ENCODE data around the gene RBCK1.
"Not testable (repeated sequence)": the region's sequence is repeated elsewhere in the genome, so short reads cannot be mapped to it uniquely, and the experiment has no call there.

Gene RBCK1

GRCh38 chr20:440148-440547 is 32.0 kb downstream of the RBCK1 start:
- no peak for DNase-seq

- no peak for DNase-seq
Measured at GRCh38 chr20:440636-441035, 32.5 kb downstream of the RBCK1 start.

- DNase-seq: no peak
Measured at GRCh38 chr20:443223-443775, 35.2 kb downstream of the RBCK1 start.

GRCh38 chr20:444117-444516 is 36.0 kb downstream of the RBCK1 start:
- DNase-seq: no peak

GRCh38 chr20:444862-445426 is 36.8 kb downstream of the RBCK1 start:
- DNase-seq: no peak

GRCh38 chr20:445514-446336 is 37.6 kb downstream of the RBCK1 start:
- DNase-seq: no peak

GRCh38 chr20:452021-452420 is 43.9 kb downstream of the RBCK1 start:
- DNase-seq: not testable (repeated sequence)

GRCh38 chr20:454951-455350 is 46.9 kb downstream of the RBCK1 start:
- DNase-seq: no peak

- DNase-seq: no peak
Measured at GRCh38 chr20:458776-459175, 50.7 kb downstream of the RBCK1 start.

GRCh38 chr20:460180-460579 is 52.1 kb downstream of the RBCK1 start:
- DNase-seq: no peak

GRCh38 chr20:460707-461106 is 52.6 kb downstream of the RBCK1 start:
- no peak for DNase-seq

- no peak for DNase-seq
Measured at GRCh38 chr20:461254-462198, 53.4 kb downstream of the RBCK1 start.

- DNase-seq: peak; percentile 89
Measured at GRCh38 chr20:462199-462991, 54.3 kb downstream of the RBCK1 start, which contains the start of gene TBC1D20. TSS of gene TBC1D20 (minus strand) at chr20:462533. CDS start at chr20:462405, 128 bp downstream.

- DNase-seq: no peak
Measured at GRCh38 chr20:467755-468154, 59.7 kb downstream of the RBCK1 start.

- DNase-seq: no peak
Measured at GRCh38 chr20:469746-470490, 61.8 kb downstream of the RBCK1 start.

GRCh38 chr20:472137-472846 is 64.2 kb downstream of the RBCK1 start:
- DNase-seq: no peak

GRCh38 chr20:472889-473292 is 64.8 kb downstream of the RBCK1 start:
- no peak for DNase-seq

- no peak for DNase-seq
Measured at GRCh38 chr20:474581-474980, 66.5 kb downstream of the RBCK1 start.

- DNase-seq: no peak
Measured at GRCh38 chr20:475463-476357, 67.6 kb downstream of the RBCK1 start.
